GM12892 (cell line): Measurements from ENCODE around the gene MTHFD1L.

ENCODE experiments used
- DNase-seq: peaks from one replicate; pipeline ENCODE4 v3.0.0; 2011; ENCODE audit not compliant: insufficient read length
- FAIRE-seq: peaks from 2 replicates; lab custom pipeline; 2011; peaks lifted over from hg19 to GRCh38; lab: Jason Lieb, UNC
- POLR2A ChIP-seq: IDR thresholded peaks from 2 replicates; pipeline ENCODE4 v1.6.1; 2011; ENCODE audit warnings: low read depth, low read length, control low read depth
- POLR2AphosphoS5 ChIP-seq: IDR thresholded peaks from 2 replicates; pipeline ENCODE4 v1.6.1; 2011; ENCODE audit warnings: low read depth, low read length, control low read depth
- TAF1 ChIP-seq: IDR thresholded peaks from 2 replicates; pipeline ENCODE4 v1.6.1; 2011; ENCODE audit warnings: low read depth, mild to moderate bottlenecking, control low read depth, low read length, borderline replicate concordance

The MTHFD1L gene

DNA sequence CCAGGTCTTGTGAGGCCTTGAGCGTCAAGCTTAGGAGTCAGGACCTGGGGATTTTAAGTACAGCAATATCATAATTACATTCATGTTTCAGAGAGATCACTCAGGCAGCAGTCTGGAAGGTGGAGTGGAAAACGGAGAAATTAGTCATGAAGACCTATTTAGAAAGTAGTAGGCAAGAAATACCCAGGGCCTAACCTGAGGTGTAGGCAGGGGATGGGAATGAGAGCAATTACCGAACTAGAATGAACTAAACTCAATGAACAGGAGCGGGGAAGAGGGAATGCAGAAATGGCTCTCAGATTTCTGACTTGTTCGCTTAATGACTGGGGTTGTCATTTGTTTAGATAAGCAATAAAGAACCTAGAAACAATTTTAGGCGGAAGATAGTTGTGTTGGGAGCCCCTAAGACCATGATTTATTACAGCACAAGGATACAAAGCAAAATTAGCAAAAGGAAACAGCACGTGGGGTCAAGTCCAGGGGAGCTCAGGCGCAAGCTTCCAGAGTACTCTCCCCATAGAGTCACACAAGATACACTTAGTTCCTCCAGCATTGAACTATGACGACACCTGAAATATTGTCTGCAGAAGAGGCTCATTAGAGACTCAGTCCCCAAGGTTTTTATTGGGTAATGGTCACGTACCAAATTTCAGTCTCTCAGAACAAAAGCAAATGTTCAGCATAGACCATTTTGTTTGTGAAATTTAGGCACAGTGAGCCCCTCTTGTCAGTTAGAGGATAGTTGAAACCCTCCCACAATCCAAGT lies 195.4 kb downstream of the MTHFD1L start:
- no peak for FAIRE-seq
- DNase-seq: no peak
- TF ChIP-seq TAF1: no peak
- no peak for TF ChIP-seq POLR2A
- no peak for TF ChIP-seq POLR2AphosphoS5

- TF ChIP-seq POLR2AphosphoS5: no peak
- TF ChIP-seq TAF1: no peak
- TF ChIP-seq POLR2A: no peak
- FAIRE-seq (no peak), DNase-seq (no peak)
Observed at GRCh38 chr6:151063352-151063751, 197.8 kb downstream of the MTHFD1L start.

GRCh38 chr6:151063842-151064647 lies 198.5 kb downstream of the MTHFD1L start:
- no peak for TF ChIP-seq POLR2AphosphoS5
- TF ChIP-seq POLR2A: no peak
- TF ChIP-seq TAF1: no peak
- DNase-seq (no peak), FAIRE-seq (no peak)

DNA sequence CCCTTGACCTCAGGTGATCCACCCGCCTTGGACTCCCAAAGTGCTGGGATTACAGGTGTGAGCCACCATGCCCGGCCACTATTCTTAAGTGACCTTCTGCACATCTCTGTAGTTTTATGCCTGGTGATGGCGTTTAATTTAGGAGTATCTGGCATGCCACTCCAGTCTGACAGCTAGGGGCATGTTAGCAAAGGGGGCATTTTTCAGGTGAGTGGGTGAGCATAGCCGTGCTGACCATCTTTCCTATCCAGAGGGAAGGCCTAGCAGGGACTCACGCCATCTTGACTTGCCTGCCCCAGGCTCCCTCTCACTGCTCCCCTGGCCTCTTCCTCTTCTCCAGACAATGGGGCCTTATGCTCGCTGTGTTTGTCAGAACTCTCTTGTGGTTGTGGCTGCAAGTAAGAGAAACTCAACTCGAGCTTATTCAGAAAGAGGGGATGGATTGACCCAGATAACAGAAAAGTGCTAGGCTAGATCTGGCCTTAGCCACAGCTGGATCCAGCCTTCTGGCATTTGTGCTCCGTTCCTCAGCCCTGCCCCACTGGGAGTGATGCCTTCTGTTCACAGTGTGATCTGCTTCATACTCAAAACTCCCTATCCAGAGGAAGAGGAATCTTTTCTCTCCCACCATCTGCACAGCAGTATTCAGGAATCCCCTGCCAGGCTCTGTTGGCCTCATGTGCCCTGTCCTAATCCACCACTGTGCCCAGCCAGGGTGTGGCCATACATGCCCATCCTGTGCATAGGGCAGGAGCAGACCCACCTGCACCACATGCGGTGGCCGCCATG lies 199.7 kb downstream of the MTHFD1L start:
- no peak for DNase-seq
- FAIRE-seq: no peak
- TF ChIP-seq POLR2A (no peak), POLR2AphosphoS5 (no peak), TAF1 (no peak)

DNA sequence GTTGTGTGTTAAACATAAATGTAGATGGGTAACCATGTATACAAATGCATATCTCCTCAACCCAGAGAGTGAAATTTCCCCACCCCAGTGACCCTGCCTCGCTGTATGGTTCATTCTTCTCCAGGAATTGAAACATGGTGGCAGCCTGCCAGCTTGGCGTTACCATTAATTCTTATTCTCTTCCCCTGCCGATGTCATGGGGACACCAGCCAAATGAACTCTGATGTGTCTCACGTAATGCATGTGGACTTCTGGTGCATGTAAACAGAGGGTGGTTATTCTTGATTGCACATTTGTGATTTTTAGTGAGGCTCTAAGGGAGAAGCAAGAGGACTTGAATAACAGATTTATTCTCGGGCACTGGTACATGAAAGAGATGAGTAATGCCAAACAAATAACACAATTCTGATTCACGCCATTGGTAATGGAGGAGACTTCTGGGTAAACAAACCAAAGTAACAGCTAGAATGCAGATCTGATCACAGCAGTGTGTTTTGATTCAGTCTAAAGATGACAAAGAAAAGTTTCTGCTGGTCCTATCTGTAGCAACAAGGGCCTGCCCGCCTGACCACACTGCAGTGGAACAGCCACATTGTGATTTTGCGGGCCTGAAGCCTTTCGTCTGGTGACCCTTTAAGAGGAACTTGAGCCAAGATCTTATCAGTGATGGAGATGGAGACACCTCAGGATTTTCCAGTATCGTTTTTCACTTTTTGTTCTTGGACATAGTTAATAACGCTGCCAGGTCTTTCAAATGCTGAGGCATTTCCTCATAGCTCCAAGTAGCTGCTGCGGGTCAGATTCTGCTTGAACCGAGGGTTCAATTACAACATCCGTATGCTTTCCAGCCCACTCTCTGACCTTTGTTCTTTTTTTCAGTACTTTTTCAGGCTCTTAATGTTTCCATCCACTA lies 202.4 kb downstream of the MTHFD1L start:
- no peak for TF ChIP-seq POLR2AphosphoS5
- TF ChIP-seq TAF1: no peak
- TF ChIP-seq POLR2A: no peak
- no peak for FAIRE-seq
- no peak for DNase-seq

DNA sequence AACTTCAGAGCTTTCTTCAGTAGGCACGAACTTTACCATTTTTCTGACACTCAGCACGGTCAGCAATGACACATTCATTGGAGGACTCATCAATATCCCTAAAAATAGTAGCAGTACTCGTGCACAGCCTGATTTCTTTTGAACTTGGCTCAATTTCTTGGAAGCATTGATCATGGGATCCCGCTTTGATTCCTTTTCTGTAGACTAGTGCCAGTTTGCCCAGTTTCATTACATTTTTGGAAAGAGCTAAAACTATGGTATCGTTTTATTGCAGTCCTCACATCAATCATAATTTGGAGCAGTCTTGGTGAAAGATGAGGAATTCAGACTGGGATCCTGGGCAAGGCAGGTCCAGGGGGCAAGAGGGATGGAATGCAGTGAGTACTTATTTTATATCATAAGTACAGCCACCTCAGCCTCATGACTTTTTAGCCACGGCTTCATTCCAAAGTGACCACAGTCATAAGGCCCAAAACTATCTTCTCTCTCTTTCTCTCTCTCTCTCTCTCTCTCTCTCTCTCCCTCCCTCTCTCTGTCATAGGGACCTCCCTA lies 203.3 kb downstream of the MTHFD1L start:
- DNase-seq: no peak
- TF ChIP-seq POLR2AphosphoS5: no peak
- no peak for TF ChIP-seq TAF1
- no peak for TF ChIP-seq POLR2A
- FAIRE-seq: no peak

DNA sequence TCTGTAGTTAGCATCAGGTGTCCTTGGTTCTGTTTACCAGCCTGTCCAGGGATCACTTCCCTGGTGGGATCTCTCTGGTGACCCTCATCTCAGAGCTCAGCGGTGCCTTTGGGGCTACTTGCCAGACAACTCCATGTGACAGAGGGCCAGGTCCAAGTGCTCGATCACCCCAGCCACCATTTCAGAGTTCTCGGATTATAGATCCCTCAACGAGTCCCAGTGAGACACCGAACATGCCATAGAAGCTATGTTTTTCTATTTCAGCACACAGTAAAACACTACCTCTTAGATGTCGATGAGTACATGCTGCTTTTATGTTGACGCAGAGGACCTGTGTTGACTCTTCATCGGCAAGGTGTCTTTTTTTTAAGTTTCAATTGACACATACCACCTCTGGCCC lies 204.1 kb downstream of the MTHFD1L start:
- TF ChIP-seq TAF1 (no peak), POLR2A (no peak), POLR2AphosphoS5 (no peak)
- FAIRE-seq: no peak
- no peak for DNase-seq

- TF ChIP-seq POLR2AphosphoS5: no peak
- TF ChIP-seq POLR2A: no peak
- no peak for TF ChIP-seq TAF1
- DNase-seq (no peak), FAIRE-seq (no peak)
Observed at GRCh38 chr6:151070631-151071051, 205.1 kb downstream of the MTHFD1L start.

DNA sequence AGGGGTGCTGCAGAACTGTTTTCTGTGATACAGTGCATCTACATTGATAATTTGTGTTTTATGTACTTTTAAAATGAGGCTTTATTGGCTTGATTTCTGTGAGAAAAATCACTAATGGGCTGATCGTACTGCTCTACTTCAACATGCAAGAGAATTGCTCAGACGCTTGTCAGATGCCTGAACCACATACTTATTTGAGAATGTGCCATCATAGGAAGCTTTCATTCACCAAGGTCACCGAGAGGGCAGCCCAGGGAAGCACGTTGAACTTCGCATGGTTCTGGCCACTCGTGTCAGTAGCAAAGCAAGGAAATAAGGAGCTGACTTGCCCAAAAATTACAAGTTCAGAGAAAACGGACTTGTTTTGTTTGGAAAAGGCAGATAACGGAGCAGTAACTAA lies 205.8 kb downstream of the MTHFD1L start:
- DNase-seq: no peak
- FAIRE-seq: no peak
- TF ChIP-seq POLR2A (no peak), POLR2AphosphoS5 (no peak), TAF1 (no peak)

DNA sequence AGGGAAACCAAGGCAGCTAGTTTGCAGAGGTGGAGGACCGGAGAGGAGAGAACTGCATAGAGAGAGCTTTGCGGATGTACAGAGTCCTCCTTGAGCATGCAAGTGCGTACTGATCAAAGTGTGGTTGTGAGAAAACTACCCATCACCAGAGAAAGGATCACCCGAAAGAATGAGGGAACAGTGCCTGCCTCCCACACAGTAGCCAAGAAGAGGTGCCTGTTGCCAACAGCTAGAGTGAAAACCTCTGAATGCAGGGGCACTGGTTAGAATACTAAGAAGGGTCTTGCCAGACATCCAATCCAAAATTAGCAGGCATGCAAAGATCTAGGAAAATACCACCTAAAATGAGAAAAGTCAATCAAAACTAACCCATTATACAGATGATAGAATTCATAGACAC lies 207.6 kb downstream of the MTHFD1L start:
- DNase-seq: no peak
- no peak for FAIRE-seq
- TF ChIP-seq POLR2AphosphoS5 (no peak), TAF1 (no peak), POLR2A (no peak)
